ENCODE results near the gene A1CF. TPM values are rescaled to one million over a fixed set of nuclear protein-coding genes. Genes with fewer than 3 reads are reported as not detected.
"Not testable (repeated sequence)": the region's sequence is repeated elsewhere in the genome, so short reads cannot be mapped to it uniquely, and the experiment has no call there.

A1CF gene
- total RNA-seq, 1 experiment from 2014 or later, result not detected

- TF ChIP-seq CTCF (IDR thresholded peaks at IDR 0.05; ENCODE audit: unreplicated experiment), result no peak
- Mint-ChIP-seq H3K4me1 (ENCODE audit: insufficient read depth, unreplicated experiment) (no peaks in the 10 kb centered on the region), H3K9me3 (ENCODE audit: unreplicated experiment) (peaks cover 7% of the 10 kb centered on the region), H3K27me3 (ENCODE audit: insufficient read depth, unreplicated experiment) (peaks cover 24% of the 10 kb centered on the region), H3K27ac (ENCODE audit: low read depth, unreplicated experiment) (no peak overlapping the region), H3K36me3 (ENCODE audit: insufficient read depth, unreplicated experiment) (no peaks in the 10 kb centered on the region), H3K4me3 (ENCODE audit: unreplicated experiment) (no peak overlapping the region)
- CTCF ChIA-PET, result interaction anchor here (1.5 kb wide), 1 partner anchor 8 kb away, joined by 3 read pairs; no protein-coding TSS in a partner anchor
- intact Hi-C loops (cut with micrococcal nuclease), result no loop called here
- no TSS peak for BruUV-seq (replicated peaks)
- peak; percentile 50 for DNase-seq (ENCODE audit: unreplicated experiment)
- POLR2A ChIA-PET, result no interaction called here
These were observed 42.7 kb upstream of the A1CF start for GRCh38 chr10:50928190-50928552.

GRCh38 chr10:50927522-50928189 lies 42.2 kb upstream of the A1CF start:
- Mint-ChIP-seq H3K36me3 (ENCODE audit: insufficient read depth, unreplicated experiment) (no peaks in the 10 kb centered on the region), H3K27me3 (ENCODE audit: insufficient read depth, unreplicated experiment) (peaks cover 20% of the 10 kb centered on the region), H3K9me3 (ENCODE audit: unreplicated experiment) (peaks cover 7% of the 10 kb centered on the region), H3K4me3 (ENCODE audit: unreplicated experiment) (no peak overlapping the region), H3K27ac (ENCODE audit: low read depth, unreplicated experiment) (no peak overlapping the region), H3K4me1 (ENCODE audit: insufficient read depth, unreplicated experiment) (no peaks in the 10 kb centered on the region)
- BruUV-seq (replicated peaks), result no TSS peak
- TF ChIP-seq CTCF (IDR thresholded peaks at IDR 0.05; ENCODE audit: unreplicated experiment), result no peak
- ChIA-PET CTCF (interaction anchor here (1.5 kb wide), 1 partner anchor 9 kb away, joined by 3 read pairs; no protein-coding TSS in a partner anchor), POLR2A (no interaction called here)
- intact Hi-C loops (cut with micrococcal nuclease), result no loop called here
- peak; percentile 31 for DNase-seq (ENCODE audit: unreplicated experiment)

GRCh38 chr10:50923471-50923870 lies 38.0 kb upstream of the A1CF start:
- intact Hi-C loops (cut with micrococcal nuclease); DNase-seq (ENCODE audit: unreplicated experiment); H3K4me3 Mint-ChIP-seq (ENCODE audit: unreplicated experiment); CTCF ChIA-PET; H3K36me3 Mint-ChIP-seq (ENCODE audit: insufficient read depth, unreplicated experiment); BruUV-seq (replicated peaks); H3K27ac Mint-ChIP-seq (ENCODE audit: low read depth, unreplicated experiment); H3K27me3 Mint-ChIP-seq (ENCODE audit: insufficient read depth, unreplicated experiment); POLR2A ChIA-PET; H3K4me1 Mint-ChIP-seq (ENCODE audit: insufficient read depth, unreplicated experiment): not testable (repeated sequence)
- peaks cover 14% of the 10 kb centered on the region for H3K9me3 Mint-ChIP-seq (ENCODE audit: unreplicated experiment)

GRCh38 chr10:50919010-50919409 lies 33.6 kb upstream of the A1CF start:
- no peak for TF ChIP-seq CTCF (IDR thresholded peaks at IDR 0.05; ENCODE audit: unreplicated experiment)
- Mint-ChIP-seq H3K27me3 (ENCODE audit: insufficient read depth, unreplicated experiment) (no peaks in the 10 kb centered on the region), H3K4me3 (ENCODE audit: unreplicated experiment) (no peak overlapping the region), H3K4me1 (ENCODE audit: insufficient read depth, unreplicated experiment) (no peaks in the 10 kb centered on the region), H3K27ac (ENCODE audit: low read depth, unreplicated experiment) (no peak overlapping the region), H3K9me3 (ENCODE audit: unreplicated experiment) (peaks cover 12% of the 10 kb centered on the region), H3K36me3 (ENCODE audit: insufficient read depth, unreplicated experiment) (no peaks in the 10 kb centered on the region)
- ChIA-PET POLR2A (no interaction called here), CTCF (no interaction called here)
- peak; percentile 29 for DNase-seq (ENCODE audit: unreplicated experiment)
- intact Hi-C loops (cut with micrococcal nuclease), result no loop called here
- BruUV-seq (replicated peaks), result no TSS peak

- Mint-ChIP-seq H3K4me1 (ENCODE audit: insufficient read depth, unreplicated experiment) (no peaks in the 10 kb centered on the region), H3K36me3 (ENCODE audit: insufficient read depth, unreplicated experiment) (no peaks in the 10 kb centered on the region), H3K4me3 (ENCODE audit: unreplicated experiment) (no peak overlapping the region), H3K27ac (ENCODE audit: low read depth, unreplicated experiment) (no peak overlapping the region), H3K27me3 (ENCODE audit: insufficient read depth, unreplicated experiment) (no peaks in the 10 kb centered on the region), H3K9me3 (ENCODE audit: unreplicated experiment) (peaks cover 7% of the 10 kb centered on the region)
- DNase-seq (ENCODE audit: unreplicated experiment), result no peak
- ChIA-PET CTCF (no interaction called here), POLR2A (no interaction called here)
- BruUV-seq (replicated peaks), result no TSS peak
- no peak for TF ChIP-seq CTCF (IDR thresholded peaks at IDR 0.05; ENCODE audit: unreplicated experiment)
- intact Hi-C loops (cut with micrococcal nuclease), result no loop called here
These were observed 33.1 kb upstream of the A1CF start for GRCh38 chr10:50918529-50918928.
